OCI-LY3 (cell line): ENCODE results near the gene USP1.

Source experiments
- EZH2phosphoT487 ChIP-seq: fragments of 200-600 bp; shearing (Covaris generic); IDR thresholded peaks from 2 replicates; pipeline ENCODE4 v1.6.1; 2018; ENCODE audit warnings: antibody characterized with exemption, mixed run types, low read depth
- TF ChIP-seq, protein P1 (sequence below): fragments of 200-600, 300-600 bp; sonication (generic); IDR thresholded peaks from 2 replicates; pipeline ENCODE4 v1.5.1; 2014; ENCODE audit warnings: antibody characterized with exemption, low read length, low read depth

DNA sequence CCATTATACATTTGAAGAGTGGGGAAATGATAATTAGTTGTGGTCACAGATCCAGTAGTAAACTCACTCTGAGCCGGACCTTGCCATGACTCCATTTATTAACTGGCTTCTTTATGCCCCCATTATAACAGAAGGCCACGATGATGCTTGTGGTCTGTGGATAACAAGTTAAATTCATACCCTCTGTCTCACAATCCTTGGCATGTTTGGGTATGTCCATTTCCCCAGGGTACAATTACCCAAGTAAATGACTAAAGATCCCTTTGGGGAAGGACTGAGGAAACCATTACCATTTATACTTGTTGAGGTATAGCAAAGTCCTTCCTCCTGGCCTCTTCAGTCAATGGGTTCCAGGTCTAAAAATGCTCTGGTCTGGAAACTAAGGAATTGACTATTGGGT lies 7.3 kb upstream of the USP1 start:
- TF ChIP-seq, protein P1, sequence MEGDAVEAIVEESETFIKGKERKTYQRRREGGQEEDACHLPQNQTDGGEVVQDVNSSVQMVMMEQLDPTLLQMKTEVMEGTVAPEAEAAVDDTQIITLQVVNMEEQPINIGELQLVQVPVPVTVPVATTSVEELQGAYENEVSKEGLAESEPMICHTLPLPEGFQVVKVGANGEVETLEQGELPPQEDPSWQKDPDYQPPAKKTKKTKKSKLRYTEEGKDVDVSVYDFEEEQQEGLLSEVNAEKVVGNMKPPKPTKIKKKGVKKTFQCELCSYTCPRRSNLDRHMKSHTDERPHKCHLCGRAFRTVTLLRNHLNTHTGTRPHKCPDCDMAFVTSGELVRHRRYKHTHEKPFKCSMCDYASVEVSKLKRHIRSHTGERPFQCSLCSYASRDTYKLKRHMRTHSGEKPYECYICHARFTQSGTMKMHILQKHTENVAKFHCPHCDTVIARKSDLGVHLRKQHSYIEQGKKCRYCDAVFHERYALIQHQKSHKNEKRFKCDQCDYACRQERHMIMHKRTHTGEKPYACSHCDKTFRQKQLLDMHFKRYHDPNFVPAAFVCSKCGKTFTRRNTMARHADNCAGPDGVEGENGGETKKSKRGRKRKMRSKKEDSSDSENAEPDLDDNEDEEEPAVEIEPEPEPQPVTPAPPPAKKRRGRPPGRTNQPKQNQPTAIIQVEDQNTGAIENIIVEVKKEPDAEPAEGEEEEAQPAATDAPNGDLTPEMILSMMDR = no peak
- no peak for TF ChIP-seq EZH2phosphoT487
